GM19452 (cell line): Measurements from ENCODE around the gene RIN2.

Experiments used
- ATAC-seq: cut with Tn5 transposase; IDR thresholded peaks from one replicate; pipeline ENCODE4 v1.9.1; 2021; ENCODE audit not compliant: unreplicated experiment

RIN2 gene, protein sequence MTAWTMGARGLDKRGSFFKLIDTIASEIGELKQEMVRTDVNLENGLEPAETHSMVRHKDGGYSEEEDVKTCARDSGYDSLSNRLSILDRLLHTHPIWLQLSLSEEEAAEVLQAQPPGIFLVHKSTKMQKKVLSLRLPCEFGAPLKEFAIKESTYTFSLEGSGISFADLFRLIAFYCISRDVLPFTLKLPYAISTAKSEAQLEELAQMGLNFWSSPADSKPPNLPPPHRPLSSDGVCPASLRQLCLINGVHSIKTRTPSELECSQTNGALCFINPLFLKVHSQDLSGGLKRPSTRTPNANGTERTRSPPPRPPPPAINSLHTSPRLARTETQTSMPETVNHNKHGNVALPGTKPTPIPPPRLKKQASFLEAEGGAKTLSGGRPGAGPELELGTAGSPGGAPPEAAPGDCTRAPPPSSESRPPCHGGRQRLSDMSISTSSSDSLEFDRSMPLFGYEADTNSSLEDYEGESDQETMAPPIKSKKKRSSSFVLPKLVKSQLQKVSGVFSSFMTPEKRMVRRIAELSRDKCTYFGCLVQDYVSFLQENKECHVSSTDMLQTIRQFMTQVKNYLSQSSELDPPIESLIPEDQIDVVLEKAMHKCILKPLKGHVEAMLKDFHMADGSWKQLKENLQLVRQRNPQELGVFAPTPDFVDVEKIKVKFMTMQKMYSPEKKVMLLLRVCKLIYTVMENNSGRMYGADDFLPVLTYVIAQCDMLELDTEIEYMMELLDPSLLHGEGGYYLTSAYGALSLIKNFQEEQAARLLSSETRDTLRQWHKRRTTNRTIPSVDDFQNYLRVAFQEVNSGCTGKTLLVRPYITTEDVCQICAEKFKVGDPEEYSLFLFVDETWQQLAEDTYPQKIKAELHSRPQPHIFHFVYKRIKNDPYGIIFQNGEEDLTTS

DNA sequence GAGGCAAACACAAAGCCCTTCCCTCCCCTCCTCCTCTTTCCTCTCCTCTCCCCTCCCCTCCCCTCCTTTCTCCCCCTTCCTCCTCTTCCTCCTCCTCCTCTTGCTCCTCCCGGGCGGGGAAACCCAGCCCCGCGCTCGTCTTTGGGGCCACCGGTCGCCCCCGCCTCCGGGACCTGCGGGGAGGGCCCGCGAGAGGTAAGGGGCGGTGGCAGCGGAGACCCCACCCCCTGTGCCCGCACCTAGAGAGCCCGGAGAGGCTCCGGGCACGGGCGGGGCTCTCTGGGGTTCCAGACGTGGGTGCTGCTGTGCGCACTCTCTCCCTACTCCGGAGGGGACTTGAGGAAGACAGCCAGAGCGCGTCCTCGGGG lies at the start of gene RIN2:
Gene RIN2 (plus strand): TSS at position 126 of the 368 bp plus-strand sequence. CDS start 131,344 bp downstream, outside the sequence.
- no peak for ATAC-seq

DNA sequence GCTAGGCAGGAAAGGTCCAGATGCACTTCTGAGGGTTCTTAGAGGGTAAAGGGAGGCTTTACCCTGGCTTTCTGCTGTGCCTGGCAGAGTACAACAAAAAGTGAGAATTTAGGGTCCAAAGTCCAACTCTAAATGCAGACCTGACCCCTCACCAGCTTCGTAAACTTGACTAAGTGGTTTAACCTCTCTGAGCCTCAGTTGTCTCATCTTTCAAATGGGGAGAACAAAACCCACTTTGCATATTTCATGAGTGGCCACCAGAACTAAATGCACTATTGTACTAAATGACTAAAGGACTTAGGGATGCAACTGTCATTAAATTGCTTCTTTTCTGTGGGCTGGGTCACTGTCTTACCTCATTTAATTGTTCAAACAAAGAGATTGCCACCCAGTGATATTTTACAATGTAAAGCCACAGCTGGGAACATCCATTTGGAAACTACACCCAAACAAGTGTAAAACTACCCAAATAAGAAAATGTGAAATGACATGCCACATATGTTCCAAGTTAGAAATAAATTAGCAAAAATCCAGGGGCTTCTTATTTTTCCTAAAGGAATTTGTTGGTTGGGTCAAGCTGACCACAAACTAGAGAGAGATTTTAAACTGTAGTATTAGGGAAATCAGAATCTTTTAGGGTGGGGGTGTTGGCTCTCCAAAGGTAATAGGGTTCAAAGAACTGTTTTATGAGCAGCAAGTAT lies 48.3 kb upstream of the RIN2 start:
- ATAC-seq = no peak

- ATAC-seq = no peak
Observed at GRCh38 chr20:19710336-19711120, 47.5 kb upstream of the RIN2 start.

DNA sequence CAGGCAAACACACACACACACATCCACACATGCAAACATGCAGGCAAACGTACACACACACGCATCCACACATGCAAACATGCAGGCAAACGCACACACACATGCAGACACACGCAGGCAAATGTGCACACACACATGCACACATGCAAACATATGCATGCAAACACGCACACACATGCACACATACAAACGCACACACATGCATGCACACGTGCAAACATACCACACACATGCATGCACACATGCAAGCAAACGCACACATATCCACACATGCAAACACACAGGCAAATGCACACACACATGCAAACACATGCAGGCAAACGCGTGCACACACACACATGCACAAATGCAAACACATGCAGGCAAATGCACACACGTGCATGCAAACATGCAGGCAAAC lies 46.9 kb upstream of the RIN2 start:
- ATAC-seq = no peak

- ATAC-seq = no peak
Observed at GRCh38 chr20:19712721-19713260, 45.3 kb upstream of the RIN2 start.

DNA sequence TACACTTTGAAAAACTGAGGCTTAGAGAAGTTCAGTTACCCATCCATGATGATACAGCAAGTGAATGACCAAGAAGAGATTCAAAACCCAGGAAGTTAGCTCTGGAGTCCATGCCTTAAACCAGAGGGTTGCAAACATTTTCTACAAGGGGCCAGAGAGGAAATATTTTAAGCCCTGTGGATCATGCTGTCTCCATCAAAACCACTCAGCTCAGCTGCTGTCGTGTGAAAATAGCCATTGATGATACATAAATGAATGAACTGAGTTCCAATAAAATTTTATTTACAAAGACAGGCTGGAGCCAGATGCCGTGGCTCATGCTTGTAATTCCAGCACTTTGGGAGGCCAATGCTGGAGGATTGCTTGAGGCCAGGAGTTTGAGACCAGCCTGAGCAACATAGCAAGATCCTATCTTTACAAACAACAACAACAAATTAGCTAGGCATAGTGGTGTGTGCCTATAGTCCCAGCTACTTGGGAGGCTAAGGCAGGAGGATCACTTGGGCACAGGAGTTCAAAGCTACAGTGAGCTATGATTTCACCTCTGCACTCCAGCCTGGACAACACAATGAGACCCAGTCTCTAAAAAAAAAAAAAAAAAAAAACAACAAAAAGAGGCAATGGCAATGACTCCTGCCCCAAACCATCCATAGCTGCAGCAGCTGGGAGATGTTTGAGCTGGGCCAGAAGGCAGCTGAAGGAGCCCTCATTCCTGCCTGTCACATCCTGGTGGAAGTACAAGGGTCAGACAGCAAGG lies 44.1 kb upstream of the RIN2 start:
- no peak for ATAC-seq

DNA sequence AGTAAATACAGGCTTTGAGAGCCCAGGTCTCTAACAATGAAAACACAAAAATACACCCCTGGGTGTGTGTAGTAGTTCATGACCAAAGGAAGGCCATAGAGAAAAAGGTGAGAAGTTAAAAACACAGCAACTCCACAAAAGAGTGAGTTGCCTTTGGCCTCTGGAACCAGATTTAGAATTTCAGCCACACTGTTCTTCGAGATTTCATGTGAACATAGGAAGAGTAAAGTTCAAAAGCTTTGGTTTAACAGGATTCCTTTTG lies 43.5 kb upstream of the RIN2 start:
- ATAC-seq = no peak

DNA sequence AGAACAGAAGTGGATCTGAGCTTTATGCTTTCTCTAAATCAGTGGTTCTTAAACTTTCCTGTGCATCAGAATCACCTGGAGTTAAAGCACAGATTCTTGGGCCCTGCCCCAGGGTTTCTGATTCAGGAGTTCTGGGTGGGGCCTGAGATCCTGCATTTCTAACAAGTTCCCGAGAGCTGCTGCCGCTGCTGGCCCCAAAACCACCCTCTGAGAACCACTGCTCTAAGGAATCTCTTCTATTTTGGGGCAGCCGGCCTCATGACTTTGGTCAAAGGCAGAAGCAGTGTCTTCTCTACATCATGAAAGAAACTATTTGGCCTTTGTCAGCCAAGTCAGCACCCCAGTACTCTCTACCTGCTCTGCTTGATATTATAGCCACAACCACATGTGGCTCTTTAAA lies 42.1 kb upstream of the RIN2 start:
- ATAC-seq = no peak

DNA sequence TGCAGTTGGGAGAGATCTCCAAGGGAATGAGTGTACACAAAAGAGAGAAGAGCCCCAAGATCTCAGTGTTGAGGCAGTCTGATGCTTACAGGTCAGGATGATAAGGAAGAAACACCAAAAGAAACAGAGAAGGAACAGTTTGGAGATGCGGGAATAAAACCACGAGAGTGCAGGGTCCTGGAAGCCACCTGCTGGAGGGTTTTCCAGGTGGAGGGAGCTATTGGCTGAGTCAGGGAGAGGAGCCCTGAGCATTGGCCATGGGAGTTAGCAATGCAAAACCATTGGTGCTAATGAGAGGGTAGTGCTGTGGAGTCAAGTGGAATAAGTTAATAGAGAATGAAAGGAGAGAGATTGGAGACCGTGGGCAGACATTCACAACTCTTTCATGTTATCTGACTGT lies 39.2 kb upstream of the RIN2 start:
- no peak for ATAC-seq

- ATAC-seq = no peak
Observed at GRCh38 chr20:19720991-19721390, 37.1 kb upstream of the RIN2 start.

DNA sequence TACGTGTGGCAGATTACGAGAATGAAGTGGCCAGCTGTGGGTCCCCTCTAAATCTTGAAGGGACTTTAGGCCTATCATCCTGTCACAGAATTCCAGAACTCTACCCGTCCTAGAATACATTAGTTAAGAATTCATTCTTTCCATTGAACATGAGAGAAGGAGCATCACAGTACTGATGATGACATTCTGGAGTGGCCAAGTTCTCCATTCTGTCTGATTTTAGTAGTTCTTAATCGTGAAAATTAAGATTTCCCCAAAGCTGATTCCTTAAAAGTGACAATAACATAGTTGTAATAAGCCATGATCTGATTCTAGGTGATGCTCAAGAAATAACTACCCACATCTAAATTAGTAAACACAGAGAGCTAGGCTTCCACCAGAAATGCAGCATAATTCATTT lies 35.0 kb upstream of the RIN2 start:
- no peak for ATAC-seq

GRCh38 chr20:19723813-19724430 lies 34.1 kb upstream of the RIN2 start:
- no peak for ATAC-seq

- no peak for ATAC-seq
Observed at GRCh38 chr20:19725373-19725772, 32.7 kb upstream of the RIN2 start.

DNA sequence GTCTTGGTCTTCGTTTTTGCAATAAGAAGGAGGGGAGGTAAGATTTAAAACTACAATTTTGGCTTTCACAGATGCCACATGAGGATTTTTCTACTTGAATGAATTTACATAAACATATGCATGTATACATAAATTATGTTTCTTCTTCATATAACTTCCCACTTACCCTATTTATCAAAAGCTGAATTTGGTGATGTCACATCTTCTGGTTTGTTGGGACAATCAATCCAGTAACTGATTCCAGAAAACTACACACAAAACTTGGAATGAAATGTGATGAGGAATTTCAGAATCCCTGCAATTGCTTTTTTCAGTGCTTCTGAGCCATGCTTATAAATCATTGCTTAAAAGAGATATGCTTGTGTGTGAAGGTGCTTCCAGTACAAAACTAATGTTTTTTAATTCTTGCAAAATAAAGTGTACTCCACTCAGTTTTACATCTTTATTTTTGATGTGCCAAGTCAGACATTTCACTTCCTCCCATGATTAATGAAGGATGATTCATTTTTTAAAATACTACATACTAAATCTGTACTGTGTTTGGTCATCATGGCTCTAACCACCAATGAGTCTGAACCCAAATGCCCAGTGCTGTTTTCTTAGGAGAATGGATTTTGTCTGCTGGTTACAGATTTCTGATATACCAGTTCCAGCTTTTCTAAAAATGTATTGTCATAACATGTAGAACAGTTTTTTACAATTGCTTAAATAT lies 32.1 kb upstream of the RIN2 start:
- no peak for ATAC-seq

DNA sequence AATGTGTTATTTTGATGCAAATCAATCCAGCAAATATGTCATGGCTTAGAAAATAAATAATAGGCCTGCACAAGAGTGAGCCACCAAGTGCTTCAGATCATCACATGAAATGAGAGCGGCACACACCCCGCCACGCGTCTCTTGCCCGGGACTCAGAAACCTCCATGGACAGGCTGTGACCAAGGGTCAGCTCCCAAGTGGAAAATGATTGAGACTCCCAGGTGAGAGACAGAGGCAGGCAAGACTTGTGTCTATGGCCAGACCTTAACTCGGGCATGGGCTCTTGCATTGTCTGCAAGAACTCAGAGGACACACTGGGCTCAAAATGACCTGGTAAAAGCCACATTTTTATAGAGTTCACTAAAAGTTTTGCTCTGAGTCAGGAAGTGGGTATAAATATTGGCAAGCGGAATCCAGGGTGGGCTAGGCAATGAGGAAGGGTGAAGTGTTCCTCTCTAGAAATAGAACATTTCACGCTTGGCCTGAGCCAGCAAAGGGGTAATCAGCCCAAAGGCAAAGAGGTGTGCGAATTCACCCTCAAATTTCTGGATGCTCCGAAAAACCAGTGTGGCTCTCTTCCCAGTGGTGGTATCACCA lies 30.7 kb upstream of the RIN2 start:
- no peak for ATAC-seq

DNA sequence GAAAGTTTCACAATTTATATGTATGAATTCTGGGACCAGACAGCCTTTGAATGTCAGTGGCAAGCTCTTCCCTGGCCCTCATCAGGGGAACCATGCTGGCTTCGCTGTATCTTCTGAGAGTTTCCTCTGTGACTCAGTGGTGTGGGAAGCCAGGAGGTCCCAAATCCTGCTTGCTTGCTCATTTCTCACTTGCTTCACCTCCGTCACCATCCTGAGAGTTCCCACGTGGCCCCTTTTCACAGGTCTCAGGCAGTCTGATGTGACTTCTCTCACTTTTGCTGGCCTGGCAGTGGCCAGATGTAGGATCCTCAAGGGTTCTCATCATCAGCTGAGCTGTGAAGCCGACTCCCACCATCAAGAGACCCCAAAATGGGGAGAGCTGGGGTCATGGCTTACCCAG lies 28.4 kb upstream of the RIN2 start:
- no peak for ATAC-seq

GRCh38 chr20:19730706-19731105 lies 27.4 kb upstream of the RIN2 start:
- no peak for ATAC-seq

GRCh38 chr20:19734811-19735210 lies 23.2 kb upstream of the RIN2 start:
- ATAC-seq = no peak

DNA sequence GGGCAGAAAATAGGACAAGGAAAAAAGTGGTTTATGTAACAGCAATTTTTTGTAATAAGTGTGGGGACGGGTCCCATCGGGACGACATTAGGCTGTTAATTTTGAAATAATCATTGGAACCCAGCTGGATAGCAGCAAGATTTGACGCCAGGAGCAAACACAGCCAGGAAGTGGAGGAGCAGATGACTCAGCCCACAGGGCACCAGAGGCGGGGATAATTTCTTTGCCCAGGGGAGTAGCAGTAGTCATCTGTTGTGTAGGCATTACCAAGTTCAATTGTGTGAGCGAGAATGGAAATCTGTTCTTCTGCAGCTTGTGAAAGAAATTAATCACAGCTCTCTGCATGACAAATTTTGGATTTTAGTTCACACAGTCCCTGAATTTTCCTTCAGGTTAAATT lies 22.6 kb upstream of the RIN2 start:
- ATAC-seq = no peak
